ENCODE data around the gene ARL15. TPM values are rescaled to one million over a fixed set of nuclear protein-coding genes. Genes with fewer than 3 reads are reported as not detected.

The ARL15 gene
- total RNA-seq, 1 experiment from 2014 or later = 140 TPM

GRCh38 chr5:54004697-54005096 is 305.7 kb downstream of the ARL15 start:
- BruUV-seq (replicated peaks) = no TSS peak
- H3K4me1 ChIP-seq = peaks cover 19% of the 10 kb centered on the region
- no peak overlapping the region for H3K4me3 ChIP-seq (ENCODE audit: low read depth, low read length)
- no peaks in the 10 kb centered on the region for H3K27me3 ChIP-seq (replicated peaks; ENCODE audit: control insufficient read depth, insufficient read depth, low read length)
- DNase-seq = no peak
- Mint-ChIP-seq H3K4me1 (ENCODE audit: low read depth, unreplicated experiment) (peaks cover 21% of the 10 kb centered on the region), H3K9me3 (ENCODE audit: unreplicated experiment) (no peaks in the 10 kb centered on the region), H3K36me3 (ENCODE audit: insufficient read depth, unreplicated experiment) (peaks cover 18% of the 10 kb centered on the region), H3K27me3 (ENCODE audit: insufficient read depth, unreplicated experiment) (no peaks in the 10 kb centered on the region), H3K4me3 (ENCODE audit: unreplicated experiment) (no peak overlapping the region), H3K27ac (ENCODE audit: unreplicated experiment) (no peak overlapping the region)
- TF ChIP-seq, protein P1, sequence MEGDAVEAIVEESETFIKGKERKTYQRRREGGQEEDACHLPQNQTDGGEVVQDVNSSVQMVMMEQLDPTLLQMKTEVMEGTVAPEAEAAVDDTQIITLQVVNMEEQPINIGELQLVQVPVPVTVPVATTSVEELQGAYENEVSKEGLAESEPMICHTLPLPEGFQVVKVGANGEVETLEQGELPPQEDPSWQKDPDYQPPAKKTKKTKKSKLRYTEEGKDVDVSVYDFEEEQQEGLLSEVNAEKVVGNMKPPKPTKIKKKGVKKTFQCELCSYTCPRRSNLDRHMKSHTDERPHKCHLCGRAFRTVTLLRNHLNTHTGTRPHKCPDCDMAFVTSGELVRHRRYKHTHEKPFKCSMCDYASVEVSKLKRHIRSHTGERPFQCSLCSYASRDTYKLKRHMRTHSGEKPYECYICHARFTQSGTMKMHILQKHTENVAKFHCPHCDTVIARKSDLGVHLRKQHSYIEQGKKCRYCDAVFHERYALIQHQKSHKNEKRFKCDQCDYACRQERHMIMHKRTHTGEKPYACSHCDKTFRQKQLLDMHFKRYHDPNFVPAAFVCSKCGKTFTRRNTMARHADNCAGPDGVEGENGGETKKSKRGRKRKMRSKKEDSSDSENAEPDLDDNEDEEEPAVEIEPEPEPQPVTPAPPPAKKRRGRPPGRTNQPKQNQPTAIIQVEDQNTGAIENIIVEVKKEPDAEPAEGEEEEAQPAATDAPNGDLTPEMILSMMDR (IDR thresholded peaks at IDR 0.05; ENCODE audit: insufficient read depth in 1 of 2, low read depth in 1 of 2, low read length in 1 of 2, severe bottlenecking in 1 of 2, unreplicated experiment in 1 of 2) = no peak
- no peaks in the 10 kb centered on the region for H3K9me3 ChIP-seq
- ChIA-PET CTCF (no interaction called here), POLR2A (no interaction called here)
- intact Hi-C loops (cut with micrococcal nuclease; ENCODE audit: unreplicated experiment) = no loop called here
- no peaks in the 10 kb centered on the region for H3K36me3 ChIP-seq (ENCODE audit: control insufficient read depth, insufficient read depth, low read length)

DNA sequence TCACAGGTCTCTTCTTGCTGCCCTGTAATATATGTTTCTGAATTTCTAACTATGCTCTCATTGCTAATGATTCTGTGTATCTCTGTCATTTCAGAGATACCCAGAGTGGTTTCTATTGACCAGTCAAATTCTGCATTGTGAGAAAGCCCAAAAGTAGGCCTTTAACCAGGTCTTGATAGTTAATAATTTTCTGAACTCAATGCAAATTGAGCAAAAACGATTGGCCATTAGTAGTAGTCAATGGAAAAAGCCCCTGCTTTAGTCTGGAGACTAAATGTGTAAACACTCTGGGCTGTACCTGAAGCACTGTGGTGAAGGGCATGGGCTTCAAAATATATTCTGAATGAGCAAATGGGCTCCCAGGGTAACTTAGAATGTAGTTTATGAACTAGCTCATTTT is 307.6 kb downstream of the ARL15 start:
- TF ChIP-seq, protein P1 (IDR thresholded peaks at IDR 0.05; ENCODE audit: insufficient read depth in 1 of 2, low read depth in 1 of 2, low read length in 1 of 2, severe bottlenecking in 1 of 2, unreplicated experiment in 1 of 2) = no peak
- H3K9me3 ChIP-seq = no peaks in the 10 kb centered on the region
- peaks cover 15% of the 10 kb centered on the region for H3K4me1 ChIP-seq
- Mint-ChIP-seq H3K27ac (ENCODE audit: unreplicated experiment) (no peak overlapping the region), H3K4me1 (ENCODE audit: low read depth, unreplicated experiment) (peaks cover 15% of the 10 kb centered on the region), H3K36me3 (ENCODE audit: insufficient read depth, unreplicated experiment) (peaks cover 32% of the 10 kb centered on the region), H3K9me3 (ENCODE audit: unreplicated experiment) (no peaks in the 10 kb centered on the region), H3K4me3 (ENCODE audit: unreplicated experiment) (no peak overlapping the region), H3K27me3 (ENCODE audit: insufficient read depth, unreplicated experiment) (no peaks in the 10 kb centered on the region)
- ChIA-PET POLR2A (no interaction called here), CTCF (no interaction called here)
- no peaks in the 10 kb centered on the region for H3K27me3 ChIP-seq (replicated peaks; ENCODE audit: control insufficient read depth, insufficient read depth, low read length)
- no peak overlapping the region for H3K4me3 ChIP-seq (ENCODE audit: low read depth, low read length)
- intact Hi-C loops (cut with micrococcal nuclease; ENCODE audit: unreplicated experiment) = no loop called here
- H3K36me3 ChIP-seq (ENCODE audit: control insufficient read depth, insufficient read depth, low read length) = no peaks in the 10 kb centered on the region; the same call in 1 of the 2 replicates
- BruUV-seq (replicated peaks) = no TSS peak
- no peak for DNase-seq

DNA sequence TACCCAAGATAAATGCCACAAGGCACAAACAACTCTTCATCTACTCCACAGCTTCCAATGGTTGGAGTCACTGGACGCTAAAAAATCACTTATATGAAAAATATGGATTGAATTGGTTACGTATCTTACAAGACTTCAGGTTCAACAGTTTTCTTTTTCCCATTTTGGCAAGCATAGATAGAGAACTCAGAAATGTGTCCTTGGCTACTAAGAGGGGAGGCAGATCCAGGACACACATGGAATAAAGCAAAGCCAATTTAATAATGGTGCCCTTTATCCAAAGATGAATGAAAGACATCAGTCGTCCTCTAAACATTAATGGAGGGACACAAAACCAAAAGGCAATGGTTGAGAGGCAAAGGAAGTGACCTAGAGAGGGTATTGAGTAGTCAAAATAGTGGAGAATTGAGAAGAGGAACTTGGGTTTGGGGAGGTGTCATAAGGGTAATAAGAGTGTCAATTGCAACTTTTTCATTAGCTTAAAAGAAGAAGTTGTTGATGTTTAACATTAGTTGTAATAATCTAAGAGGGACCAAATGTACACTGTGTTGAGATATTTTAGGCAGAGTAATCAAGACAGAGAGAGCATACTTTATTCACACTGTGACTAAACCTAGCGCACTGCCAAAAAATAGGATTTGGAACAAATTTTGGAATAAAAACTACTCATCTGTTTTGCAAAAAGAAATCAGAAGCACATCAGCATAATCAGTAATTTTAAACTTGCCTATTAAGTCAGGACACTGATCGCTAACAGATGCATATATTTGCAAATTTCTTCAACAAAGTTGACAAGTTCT is 308.2 kb downstream of the ARL15 start:
- Mint-ChIP-seq H3K4me1 (ENCODE audit: low read depth, unreplicated experiment) (peaks cover 14% of the 10 kb centered on the region), H3K27me3 (ENCODE audit: insufficient read depth, unreplicated experiment) (no peaks in the 10 kb centered on the region), H3K27ac (ENCODE audit: unreplicated experiment) (no peak overlapping the region), H3K9me3 (ENCODE audit: unreplicated experiment) (no peaks in the 10 kb centered on the region), H3K4me3 (ENCODE audit: unreplicated experiment) (no peak overlapping the region), H3K36me3 (ENCODE audit: insufficient read depth, unreplicated experiment) (peaks cover 32% of the 10 kb centered on the region)
- no peaks in the 10 kb centered on the region; the same call in 1 of the 2 replicates for H3K36me3 ChIP-seq (ENCODE audit: control insufficient read depth, insufficient read depth, low read length)
- DNase-seq = no peak
- no peaks in the 10 kb centered on the region for H3K9me3 ChIP-seq
- TF ChIP-seq, protein P1 (IDR thresholded peaks at IDR 0.05; ENCODE audit: insufficient read depth in 1 of 2, low read depth in 1 of 2, low read length in 1 of 2, severe bottlenecking in 1 of 2, unreplicated experiment in 1 of 2) = no peak
- H3K4me1 ChIP-seq = peaks cover 15% of the 10 kb centered on the region
- H3K27me3 ChIP-seq (replicated peaks; ENCODE audit: control insufficient read depth, insufficient read depth, low read length) = no peaks in the 10 kb centered on the region
- no TSS peak for BruUV-seq (replicated peaks)
- ChIA-PET POLR2A (no interaction called here), CTCF (no interaction called here)
- no peak overlapping the region for H3K4me3 ChIP-seq (ENCODE audit: low read depth, low read length)
- intact Hi-C loops (cut with micrococcal nuclease; ENCODE audit: unreplicated experiment) = no loop called here

Data from Caco-2 (cell line).